ENCODE results near the gene KIF25.

KIF25 gene

DNA sequence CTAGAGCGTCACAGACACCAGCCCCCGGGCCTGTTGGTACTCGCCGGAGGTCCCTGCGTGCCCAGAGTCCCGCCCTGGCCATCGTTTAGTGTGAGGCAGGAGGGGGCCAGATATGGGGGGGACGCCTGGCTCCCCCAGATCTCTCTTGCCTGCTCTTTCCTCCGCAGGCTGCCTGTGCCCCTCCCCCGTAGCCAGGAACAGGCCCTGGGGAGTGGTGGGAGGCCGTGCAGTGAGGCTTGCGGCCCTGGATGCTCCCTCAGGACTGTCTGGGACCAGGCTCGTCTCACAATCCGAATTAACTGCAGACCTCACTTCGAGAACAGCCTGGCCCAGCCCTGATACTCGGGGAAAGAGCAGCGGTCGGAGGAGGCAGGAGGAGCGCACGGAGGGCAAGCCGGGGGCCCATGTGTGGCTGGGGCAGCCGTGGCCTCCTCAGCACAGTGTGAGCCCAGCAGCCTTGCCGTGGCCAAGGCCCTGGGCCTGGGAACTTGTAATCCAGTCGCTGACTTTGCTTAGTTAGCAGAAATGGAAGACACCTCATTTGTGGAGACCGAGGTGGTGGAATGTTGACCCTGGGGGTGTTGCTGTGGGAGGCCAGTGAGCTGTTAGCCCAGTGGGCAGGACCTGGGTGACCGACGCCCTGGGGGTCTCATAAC lies 52.9 kb downstream of the KIF25 start:
- no peak for TF ChIP-seq ZFP30 (CRISPR knock-in tag; IDR thresholded peaks at IDR 0.05)
- TF ChIP-seq ZNF565 (CRISPR knock-in tag; conservative IDR thresholded peaks at IDR 0.05; ENCODE audit: low read depth), result no peak
- TF ChIP-seq, protein P1, sequence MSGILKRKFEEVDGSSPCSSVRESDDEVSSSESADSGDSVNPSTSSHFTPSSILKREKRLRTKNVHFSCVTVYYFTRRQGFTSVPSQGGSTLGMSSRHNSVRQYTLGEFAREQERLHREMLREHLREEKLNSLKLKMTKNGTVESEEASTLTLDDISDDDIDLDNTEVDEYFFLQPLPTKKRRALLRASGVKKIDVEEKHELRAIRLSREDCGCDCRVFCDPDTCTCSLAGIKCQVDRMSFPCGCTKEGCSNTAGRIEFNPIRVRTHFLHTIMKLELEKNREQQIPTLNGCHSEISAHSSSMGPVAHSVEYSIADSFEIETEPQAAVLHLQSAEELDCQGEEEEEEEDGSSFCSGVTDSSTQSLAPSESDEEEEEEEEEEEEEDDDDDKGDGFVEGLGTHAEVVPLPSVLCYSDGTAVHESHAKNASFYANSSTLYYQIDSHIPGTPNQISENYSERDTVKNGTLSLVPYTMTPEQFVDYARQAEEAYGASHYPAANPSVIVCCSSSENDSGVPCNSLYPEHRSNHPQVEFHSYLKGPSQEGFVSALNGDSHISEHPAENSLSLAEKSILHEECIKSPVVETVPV (CRISPR knock-in tag; IDR thresholded peaks at IDR 0.05), result no peak
- TF ChIP-seq, protein P2, sequence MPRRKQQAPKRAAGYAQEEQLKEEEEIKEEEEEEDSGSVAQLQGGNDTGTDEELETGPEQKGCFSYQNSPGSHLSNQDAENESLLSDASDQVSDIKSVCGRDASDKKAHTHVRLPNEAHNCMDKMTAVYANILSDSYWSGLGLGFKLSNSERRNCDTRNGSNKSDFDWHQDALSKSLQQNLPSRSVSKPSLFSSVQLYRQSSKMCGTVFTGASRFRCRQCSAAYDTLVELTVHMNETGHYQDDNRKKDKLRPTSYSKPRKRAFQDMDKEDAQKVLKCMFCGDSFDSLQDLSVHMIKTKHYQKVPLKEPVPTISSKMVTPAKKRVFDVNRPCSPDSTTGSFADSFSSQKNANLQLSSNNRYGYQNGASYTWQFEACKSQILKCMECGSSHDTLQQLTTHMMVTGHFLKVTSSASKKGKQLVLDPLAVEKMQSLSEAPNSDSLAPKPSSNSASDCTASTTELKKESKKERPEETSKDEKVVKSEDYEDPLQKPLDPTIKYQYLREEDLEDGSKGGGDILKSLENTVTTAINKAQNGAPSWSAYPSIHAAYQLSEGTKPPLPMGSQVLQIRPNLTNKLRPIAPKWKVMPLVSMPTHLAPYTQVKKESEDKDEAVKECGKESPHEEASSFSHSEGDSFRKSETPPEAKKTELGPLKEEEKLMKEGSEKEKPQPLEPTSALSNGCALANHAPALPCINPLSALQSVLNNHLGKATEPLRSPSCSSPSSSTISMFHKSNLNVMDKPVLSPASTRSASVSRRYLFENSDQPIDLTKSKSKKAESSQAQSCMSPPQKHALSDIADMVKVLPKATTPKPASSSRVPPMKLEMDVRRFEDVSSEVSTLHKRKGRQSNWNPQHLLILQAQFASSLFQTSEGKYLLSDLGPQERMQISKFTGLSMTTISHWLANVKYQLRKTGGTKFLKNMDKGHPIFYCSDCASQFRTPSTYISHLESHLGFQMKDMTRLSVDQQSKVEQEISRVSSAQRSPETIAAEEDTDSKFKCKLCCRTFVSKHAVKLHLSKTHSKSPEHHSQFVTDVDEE (CRISPR knock-in tag; IDR thresholded peaks at IDR 0.05), result no peak
- TF ChIP-seq RARB (CRISPR knock-in tag; IDR thresholded peaks at IDR 0.05), result no peak
- TF ChIP-seq PPARA (CRISPR knock-in tag; IDR thresholded peaks at IDR 0.05; ENCODE audit: borderline replicate concordance), result no peak
- TF ChIP-seq BACH2 (CRISPR knock-in tag; IDR thresholded peaks at IDR 0.05; ENCODE audit: borderline replicate concordance), result no peak
- TF ChIP-seq ARNTL (CRISPR knock-in tag; IDR thresholded peaks at IDR 0.05; ENCODE audit: borderline replicate concordance, low read depth), result no peak
- TF ChIP-seq, protein P3, sequence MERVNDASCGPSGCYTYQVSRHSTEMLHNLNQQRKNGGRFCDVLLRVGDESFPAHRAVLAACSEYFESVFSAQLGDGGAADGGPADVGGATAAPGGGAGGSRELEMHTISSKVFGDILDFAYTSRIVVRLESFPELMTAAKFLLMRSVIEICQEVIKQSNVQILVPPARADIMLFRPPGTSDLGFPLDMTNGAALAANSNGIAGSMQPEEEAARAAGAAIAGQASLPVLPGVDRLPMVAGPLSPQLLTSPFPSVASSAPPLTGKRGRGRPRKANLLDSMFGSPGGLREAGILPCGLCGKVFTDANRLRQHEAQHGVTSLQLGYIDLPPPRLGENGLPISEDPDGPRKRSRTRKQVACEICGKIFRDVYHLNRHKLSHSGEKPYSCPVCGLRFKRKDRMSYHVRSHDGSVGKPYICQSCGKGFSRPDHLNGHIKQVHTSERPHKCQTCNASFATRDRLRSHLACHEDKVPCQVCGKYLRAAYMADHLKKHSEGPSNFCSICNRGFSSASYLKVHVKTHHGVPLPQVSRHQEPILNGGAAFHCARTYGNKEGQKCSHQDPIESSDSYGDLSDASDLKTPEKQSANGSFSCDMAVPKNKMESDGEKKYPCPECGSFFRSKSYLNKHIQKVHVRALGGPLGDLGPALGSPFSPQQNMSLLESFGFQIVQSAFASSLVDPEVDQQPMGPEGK (CRISPR knock-in tag; IDR thresholded peaks at IDR 0.05; ENCODE audit: borderline replicate concordance), result no peak
- TF ChIP-seq, protein P4, sequence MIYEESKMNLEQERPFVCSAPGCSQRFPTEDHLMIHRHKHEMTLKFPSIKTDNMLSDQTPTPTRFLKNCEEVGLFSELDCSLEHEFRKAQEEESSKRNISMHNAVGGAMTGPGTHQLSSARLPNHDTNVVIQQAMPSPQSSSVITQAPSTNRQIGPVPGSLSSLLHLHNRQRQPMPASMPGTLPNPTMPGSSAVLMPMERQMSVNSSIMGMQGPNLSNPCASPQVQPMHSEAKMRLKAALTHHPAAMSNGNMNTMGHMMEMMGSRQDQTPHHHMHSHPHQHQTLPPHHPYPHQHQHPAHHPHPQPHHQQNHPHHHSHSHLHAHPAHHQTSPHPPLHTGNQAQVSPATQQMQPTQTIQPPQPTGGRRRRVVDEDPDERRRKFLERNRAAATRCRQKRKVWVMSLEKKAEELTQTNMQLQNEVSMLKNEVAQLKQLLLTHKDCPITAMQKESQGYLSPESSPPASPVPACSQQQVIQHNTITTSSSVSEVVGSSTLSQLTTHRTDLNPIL (CRISPR knock-in tag; IDR thresholded peaks at IDR 0.05; ENCODE audit: low read depth), result no peak
- no peak for TF ChIP-seq TCF4 (CRISPR knock-in tag; IDR thresholded peaks at IDR 0.05; ENCODE audit: borderline replicate concordance)
- no peak for TF ChIP-seq CSDC2 (CRISPR knock-in tag; IDR thresholded peaks at IDR 0.05)
- TF ChIP-seq ESRRG (CRISPR knock-in tag; IDR thresholded peaks at IDR 0.05), result no peak
- TF ChIP-seq, protein P5, sequence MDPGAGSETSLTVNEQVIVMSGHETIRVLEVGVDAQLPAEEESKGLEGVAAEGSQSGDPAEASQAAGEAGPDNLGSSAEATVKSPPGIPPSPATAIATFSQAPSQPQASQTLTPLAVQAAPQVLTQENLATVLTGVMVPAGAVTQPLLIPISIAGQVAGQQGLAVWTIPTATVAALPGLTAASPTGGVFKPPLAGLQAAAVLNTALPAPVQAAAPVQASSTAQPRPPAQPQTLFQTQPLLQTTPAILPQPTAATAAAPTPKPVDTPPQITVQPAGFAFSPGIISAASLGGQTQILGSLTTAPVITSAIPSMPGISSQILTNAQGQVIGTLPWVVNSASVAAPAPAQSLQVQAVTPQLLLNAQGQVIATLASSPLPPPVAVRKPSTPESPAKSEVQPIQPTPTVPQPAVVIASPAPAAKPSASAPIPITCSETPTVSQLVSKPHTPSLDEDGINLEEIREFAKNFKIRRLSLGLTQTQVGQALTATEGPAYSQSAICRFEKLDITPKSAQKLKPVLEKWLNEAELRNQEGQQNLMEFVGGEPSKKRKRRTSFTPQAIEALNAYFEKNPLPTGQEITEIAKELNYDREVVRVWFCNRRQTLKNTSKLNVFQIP (CRISPR knock-in tag; IDR thresholded peaks at IDR 0.05; ENCODE audit: borderline replicate concordance, low read depth), result no peak
- TF ChIP-seq TOX (CRISPR knock-in tag; IDR thresholded peaks at IDR 0.05; ENCODE audit: borderline replicate concordance), result no peak
- no peak for TF ChIP-seq SNAI2 (CRISPR knock-in tag; IDR thresholded peaks at IDR 0.05)
- TF ChIP-seq ZNF8 (CRISPR knock-in tag; IDR thresholded peaks at IDR 0.05), result no peak
- no peak for ATAC-seq

DNA sequence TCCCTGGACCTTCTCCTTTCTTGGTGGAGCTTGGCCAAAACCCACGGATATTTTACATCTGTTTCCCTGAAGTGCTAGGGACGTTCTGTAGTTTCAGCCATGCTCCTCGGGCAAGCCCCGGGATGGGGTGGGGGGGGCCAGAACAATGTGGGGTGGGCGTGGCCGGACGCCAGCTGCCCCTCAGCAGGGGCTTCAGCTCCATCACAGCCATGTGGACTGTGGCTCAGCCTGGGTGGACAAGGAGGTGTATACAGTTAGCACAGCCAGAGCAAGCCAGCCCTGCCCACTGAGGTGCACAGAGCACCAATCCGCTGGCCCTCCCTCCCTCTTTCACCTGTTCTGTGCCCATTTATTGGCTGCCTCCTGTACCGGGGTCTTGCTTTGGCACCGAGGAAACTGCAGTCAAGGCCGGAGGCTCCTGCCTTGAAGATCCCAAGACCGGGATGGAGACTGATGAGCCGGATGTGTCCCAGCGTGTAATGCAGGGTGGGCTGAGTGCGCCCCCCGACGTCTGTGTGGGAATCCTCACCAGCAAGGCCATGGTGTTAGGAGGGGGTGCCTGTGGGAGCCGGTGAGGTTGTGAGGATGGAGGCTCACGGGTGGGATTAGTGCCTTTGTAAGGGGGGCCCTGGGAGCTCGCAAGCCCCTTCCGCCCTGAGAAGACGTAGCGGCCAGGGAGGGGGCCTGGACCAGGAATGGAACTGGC lies 53.6 kb downstream of the KIF25 start:
- ATAC-seq, result no peak
- no peak for TF ChIP-seq ISL1 (CRISPR knock-in tag; IDR thresholded peaks at IDR 0.05)
- TF ChIP-seq, protein P5 (CRISPR knock-in tag; IDR thresholded peaks at IDR 0.05; ENCODE audit: borderline replicate concordance, low read depth), result no peak
